Adrenal gland (tissue), 12 donors: ENCODE measurements around the gene CEP250. TPM values are rescaled to one million over a fixed set of nuclear protein-coding genes. Genes with fewer than 3 reads are reported as not detected.
A peak's percentile ranks its signal among the peaks of the same experiment; 100 is the strongest.
"Not testable (repeated sequence)": the region's sequence is repeated elsewhere in the genome, so short reads cannot be mapped to it uniquely, and the experiment has no call there.

Experiments used
- DNase-seq, 7 donors: peaks; one replicate each; pipeline ENCODE4 v3.0.0-alpha.2; 2019 to 2020
- H3K27ac ChIP-seq, 5 donors: fragments of 200-600 bp; sonication (generic) in 4 of 5; 1 replicate in 3 of 5; 2 replicates in 2 of 5; pipeline versions ENCODE4 v1.5.1 to v1.8.0; 2016 to 2020; ENCODE audit warnings: mild to moderate bottlenecking in 1 of 5
- H3K27me3 ChIP-seq: fragments of 200-600 bp; 2 replicates; pipeline ENCODE4 v1.8.0; 2021
- H3K36me3 ChIP-seq, 2 donors: fragments of 200-600 bp; replicated peaks in 1 of 2; 1 replicate in 1 of 2; 2 replicates in 1 of 2; pipeline versions ENCODE4 v1.5.1 to v1.8.0; 2018 to 2022
- H3K4me1 ChIP-seq, 2 donors: fragments of 200-600 bp; replicated peaks in 1 of 2; 1 replicate in 1 of 2; 2 replicates in 1 of 2; pipeline versions ENCODE4 v1.5.1 to v1.8.0; 2018 to 2021
- H3K4me3 ChIP-seq, 4 donors: fragments of 200-600 bp; sonication (generic) in 3 of 4; one replicate each; pipeline ENCODE4 v1.5.1; 2016 to 2018
- H3K9me3 ChIP-seq, 3 donors: fragments of 200-600 bp; sonication (generic) in 1 of 3; replicated peaks in 1 of 3; 1 replicate in 2 of 3; 2 replicates in 1 of 3; pipeline versions ENCODE4 v1.5.1 to v1.8.0; 2016 to 2021
- POLR2A ChIP-seq, 2 donors: fragments of 450-650 bp; IDR thresholded peaks; one replicate each; pipeline ENCODE4 v1.6.1; 2017; ENCODE audit warnings: antibody characterized with exemption in 2 of 2, mild to moderate bottlenecking in 2 of 2, moderate library complexity in 1 of 2
- WGBS, 4 donors: extraction: QIAGEN DNeasy Blood & Tissue Kit in 2 of 4; methylation state at CpG; one replicate each; pipeline versions ENCODE4 v1.1.5 to v1.1.7; 2013 to 2017; 5-methylcytosine and 5-hydroxymethylcytosine counted together
- intact Hi-C, 2 donors: fragments of 100-400 bp; cut with DNase I; formaldehyde crosslinking; loops; one replicate each; pipeline versions ENCODE4 v1.14.1 to v1.15.0; 2022 to 2023
- polyA plus RNA-seq, 3 donors: library from polyadenylated mRNA; stranded (reverse); fragments of 200-250 nt in 2 of 3; fragments of 350-450 nt in 1 of 3; fragmentation: Illumina TruSeq in 1 of 3; extraction: RNeasy Lipid Tissue Mini Kit (QIAGEN cat#74804) in 1 of 3; gene quantifications; one replicate each; pipeline ENCODE4 v1.2.3, GENCODE V29; 2013 to 2014
- total RNA-seq, 9 donors: library from RNA; depleted of rRNA in 4 of 9; stranded (reverse); fragments of >200 nt in 4 of 9; fragments of 120-200 nt in 1 of 9; fragmentation: NEBNext Ultra II Directional in 1 of 9; extraction: Animal tissue kit (Norgen Biotek cat#: 25700) in 1 of 9; gene quantifications; one replicate each; pipeline versions ENCODE4 v1.1.0 to v1.2.4, GENCODE V29; 2013 to 2023
- TF ChIP-seq, protein P1 (sequence below), 6 experiments: fragments of 450-650 bp in 4 of 6; fragments of 200-600 bp in 2 of 6; sonication (generic) in 1 of 6; IDR thresholded peaks; 1 replicate in 5 of 6; 2 replicates in 1 of 6; pipeline versions ENCODE4 v1.5.1 to v1.8.0; 2016 to 2021; ENCODE audit warnings: antibody characterized with exemption in 6 of 6, mild to moderate bottlenecking in 2 of 6, moderate library complexity in 1 of 6
- donor health status: healthy with polysubstance abuse.
- donor health status: Bipolar disorder and iron deficiency.
- donor health status: DM: yes; HTN: yes; CAD: no.
- donor health status: DM: no; HTN: no; CAD: no.
- donor health status: DM: no; HTN: no; CAD: no.
- donor health status: DM: yes; HTN: yes; CAD: no.

The CEP250 gene
- total and polyA plus RNA-seq, 12 donors: 12.6 to 49.8 (median 26.0) TPM

GRCh38 chr20:35447082-35447789 lies 8.2 kb upstream of the CEP250 start:
- Histone ChIP-seq H3K4me1 (no peaks in the 10 kb centered on the region), H3K9me3 (no peaks in the 10 kb centered on the region), H3K27me3 (no peaks in the 10 kb centered on the region), H3K36me3 (no peaks in the 10 kb centered on the region), H3K4me3 (peak overlapping the region in 2 of 4 donors; percentile 25 to 59), H3K27ac (no peak overlapping the region)
- TF ChIP-seq, protein P1, sequence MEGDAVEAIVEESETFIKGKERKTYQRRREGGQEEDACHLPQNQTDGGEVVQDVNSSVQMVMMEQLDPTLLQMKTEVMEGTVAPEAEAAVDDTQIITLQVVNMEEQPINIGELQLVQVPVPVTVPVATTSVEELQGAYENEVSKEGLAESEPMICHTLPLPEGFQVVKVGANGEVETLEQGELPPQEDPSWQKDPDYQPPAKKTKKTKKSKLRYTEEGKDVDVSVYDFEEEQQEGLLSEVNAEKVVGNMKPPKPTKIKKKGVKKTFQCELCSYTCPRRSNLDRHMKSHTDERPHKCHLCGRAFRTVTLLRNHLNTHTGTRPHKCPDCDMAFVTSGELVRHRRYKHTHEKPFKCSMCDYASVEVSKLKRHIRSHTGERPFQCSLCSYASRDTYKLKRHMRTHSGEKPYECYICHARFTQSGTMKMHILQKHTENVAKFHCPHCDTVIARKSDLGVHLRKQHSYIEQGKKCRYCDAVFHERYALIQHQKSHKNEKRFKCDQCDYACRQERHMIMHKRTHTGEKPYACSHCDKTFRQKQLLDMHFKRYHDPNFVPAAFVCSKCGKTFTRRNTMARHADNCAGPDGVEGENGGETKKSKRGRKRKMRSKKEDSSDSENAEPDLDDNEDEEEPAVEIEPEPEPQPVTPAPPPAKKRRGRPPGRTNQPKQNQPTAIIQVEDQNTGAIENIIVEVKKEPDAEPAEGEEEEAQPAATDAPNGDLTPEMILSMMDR (IDR thresholded peaks at IDR 0.05): peak; percentile 84 to 95 (median 90)
- no peak for TF ChIP-seq POLR2A (IDR thresholded peaks at IDR 0.05)
- DNase-seq: peak; percentile 80 to 96 (median 90)
- 0 to 2% (median 1%) methylated on average over 11 of the region's 11 CpGs for WGBS, 4 donors
- intact Hi-C loops: no loop called here

GRCh38 chr20:35448788-35449373 lies 6.5 kb upstream of the CEP250 start:
- WGBS, 4 donors: 89 to 92% (median 92%) methylated on average over 5 of the region's 5 CpGs
- no peak for DNase-seq
- Histone ChIP-seq H3K27me3 (no peaks in the 10 kb centered on the region), H3K9me3 (no peaks in the 10 kb centered on the region), H3K4me1 (peaks cover 0 to under 1% of the 10 kb centered on the region in 2 donors), H3K36me3 (no peaks in the 10 kb centered on the region), H3K4me3 (no peak overlapping the region), H3K27ac (no peak overlapping the region)
- TF ChIP-seq POLR2A (IDR thresholded peaks at IDR 0.05): no peak
- TF ChIP-seq, protein P1 (IDR thresholded peaks at IDR 0.05): no peak
- intact Hi-C loops: no loop called here

DNA sequence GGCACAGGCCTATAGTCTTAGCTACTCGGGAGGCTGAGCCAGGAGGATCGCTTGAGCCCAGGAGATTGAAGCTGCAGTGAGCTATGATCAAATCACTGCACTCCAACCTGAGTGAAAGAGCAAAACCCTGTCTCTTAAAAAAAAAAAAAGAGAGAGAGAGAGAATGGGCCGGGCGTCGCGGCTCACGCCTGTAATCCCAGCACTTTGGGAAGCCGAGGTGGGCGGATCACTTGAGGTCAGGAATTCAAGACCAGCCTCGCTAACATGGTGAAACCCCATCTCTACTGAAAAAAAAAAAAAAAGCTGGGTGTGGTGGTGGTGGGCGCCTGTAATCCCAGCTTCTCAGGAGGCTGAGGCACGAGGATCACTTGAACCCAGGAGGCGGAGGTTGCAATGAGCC lies 5.5 kb upstream of the CEP250 start:
- H3K9me3 ChIP-seq, H3K27me3 ChIP-seq, H3K4me3 ChIP-seq, H3K4me1 ChIP-seq, DNase-seq, H3K27ac ChIP-seq, intact Hi-C loops, H3K36me3 ChIP-seq: not testable (repeated sequence)
- WGBS, 4 donors: 84 to 88% (median 86%) methylated on average over 12 to 13 of the region's 13 CpGs

DNA sequence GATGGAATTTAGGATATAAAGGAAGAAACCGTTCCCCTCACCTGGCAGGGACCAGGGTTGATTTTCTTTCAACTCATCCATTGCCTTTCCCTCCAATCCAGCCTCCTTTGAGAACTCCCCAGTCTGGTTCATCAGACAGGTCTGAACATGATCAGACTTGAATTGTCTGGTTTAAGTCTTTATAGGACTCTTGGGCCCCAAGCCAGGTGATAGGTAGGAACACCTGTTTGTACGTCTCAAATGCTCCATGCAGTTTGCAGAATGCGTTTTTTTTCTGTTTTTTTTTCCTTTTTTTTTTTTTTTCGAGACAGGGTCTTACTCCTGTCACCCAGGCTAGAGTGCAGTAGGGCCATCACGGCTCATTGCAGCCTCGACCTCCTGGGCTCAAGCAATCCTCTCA lies 4.1 kb upstream of the CEP250 start:
- no peaks in the 10 kb centered on the region for H3K9me3 ChIP-seq
- TF ChIP-seq, protein P1 (IDR thresholded peaks at IDR 0.05): no peak
- no peak for TF ChIP-seq POLR2A (IDR thresholded peaks at IDR 0.05)
- H3K36me3 ChIP-seq: no peaks in the 10 kb centered on the region
- H3K4me1 ChIP-seq: peaks cover 0 to 11% of the 10 kb centered on the region in 2 donors
- intact Hi-C loops: no loop called here
- H3K4me3 ChIP-seq: no peak overlapping the region
- DNase-seq: no peak
- 78 to 86% (median 82%) methylated on average over 6 of the region's 6 CpGs for WGBS, 4 donors
- no peak overlapping the region for H3K27ac ChIP-seq
- no peaks in the 10 kb centered on the region for H3K27me3 ChIP-seq
